Tongue (tissue), 2 donors: ENCODE data around the gene RAD54L. TPM values are rescaled to one million over a fixed set of nuclear protein-coding genes. Genes with fewer than 3 reads are reported as not detected.
"Not testable (repeated sequence)": the region's sequence is repeated elsewhere in the genome, so short reads cannot be mapped to it uniquely, and the experiment has no call there.

Experiments used
- DNase-seq: peaks from one replicate; pipeline ENCODE4 v3.0.0-alpha.2; 2015
- total RNA-seq: library from RNA; depleted of rRNA; stranded (reverse); fragments of >200 nt; gene quantifications from one replicate; pipeline ENCODE4 v1.2.3, GENCODE V29; 2014

Gene RAD54L
- total RNA-seq, 1 donor from 2014 or later: 2.7 TPM

- not testable (repeated sequence) for DNase-seq
Observed at GRCh38 chr1:46319960-46320914, 72.7 kb downstream of the RAD54L start.

- DNase-seq: not testable (repeated sequence)
Observed at GRCh38 chr1:46322191-46322590, 74.6 kb downstream of the RAD54L start.

DNA sequence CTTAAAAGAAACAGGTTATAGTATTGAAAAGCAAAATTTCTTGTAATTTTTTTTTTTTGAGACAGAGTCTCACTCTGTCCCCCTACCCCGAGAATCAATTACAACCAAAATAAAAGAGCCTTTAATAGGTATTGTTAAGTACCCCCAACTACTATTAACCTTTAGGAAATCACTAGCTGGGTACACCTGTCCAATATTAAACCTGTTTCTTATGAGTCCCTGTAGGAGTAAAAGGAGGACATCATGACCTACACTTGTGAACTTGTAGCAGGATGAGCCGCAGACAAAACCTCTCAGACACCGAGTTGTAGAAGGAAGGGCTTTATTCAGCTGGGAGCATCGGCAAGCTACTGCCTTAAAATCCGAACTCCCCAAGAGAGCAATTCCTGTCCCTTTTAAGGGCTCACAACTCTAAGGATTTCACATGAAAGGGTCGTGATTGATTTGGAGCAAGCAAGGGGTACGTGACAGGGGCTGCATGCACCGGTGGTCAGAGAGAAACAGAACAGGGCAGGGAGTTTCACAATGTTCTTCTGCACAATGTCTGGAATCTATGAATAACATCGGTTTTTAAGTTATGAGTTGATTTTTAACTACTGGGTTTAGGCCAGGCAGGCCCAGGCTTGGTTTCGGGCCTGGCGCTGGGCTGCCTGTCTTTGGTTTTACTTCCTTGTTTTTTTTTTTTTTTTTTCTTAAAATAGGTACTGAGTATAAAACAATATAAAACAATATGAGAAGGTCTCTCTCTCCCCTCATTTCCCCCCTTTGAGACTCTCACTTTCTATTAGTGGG, 77.9 kb downstream of the RAD54L start:
- not testable (repeated sequence) for DNase-seq

Other genes starting within 250 kb of the RAD54L start
- gene PIK3R3, start 115.1 kb upstream of the RAD54L start, total RNA-seq: 21.5 TPM
- gene TSPAN1, start 72.7 kb upstream of the RAD54L start, total RNA-seq: 5.3 TPM
- not detected for gene P3R3URF, start 71.3 kb upstream of the RAD54L start, total RNA-seq
- gene POMGNT1, start 49.3 kb upstream of the RAD54L start, total RNA-seq: 40.6 TPM
- gene LURAP1, start 44.4 kb upstream of the RAD54L start, total RNA-seq: 5.4 TPM
- 65.4 TPM for gene LRRC41, start 55.9 kb downstream of the RAD54L start, total RNA-seq
- 337 TPM for gene UQCRH, start 55.9 kb downstream of the RAD54L start, total RNA-seq
- 20.9 TPM for gene NSUN4, start 93.0 kb downstream of the RAD54L start, total RNA-seq
- 40.0 TPM for gene FAAH, start 146.6 kb downstream of the RAD54L start, total RNA-seq
- not detected for gene DMBX1, start 242.1 kb downstream of the RAD54L start, total RNA-seq